Cardiac muscle cell (in vitro differentiated cells and primary cell): ENCODE data around the gene TOR1AIP1. TPM values are rescaled to one million over a fixed set of nuclear protein-coding genes. Genes with fewer than 3 reads are reported as not detected.

Experiments used
- DNase-seq, 2 donors: peaks; one replicate each; pipeline versions ENCODE4 v3.0.0 to v3.0.0-alpha.2; 2010 to 2017; ENCODE audit warnings: low read depth in 1 of 2, low spot score in 1 of 2
- H3K27ac ChIP-seq: fragments of 200-600 bp; sonication (generic); 2 replicates; pipeline ENCODE4 v1.5.1; 2016
- H3K27me3 ChIP-seq: fragments of 200-600 bp; sonication (generic); 2 replicates; pipeline ENCODE4 v1.6.0; 2016; ENCODE audit warnings: control low read depth
- H3K36me3 ChIP-seq: fragments of 200-600 bp; sonication (generic); 2 replicates; pipeline ENCODE4 v1.5.1; 2016; ENCODE audit warnings: control low read depth
- H3K4me1 ChIP-seq: fragments of 200-600 bp; sonication (generic); 2 replicates; pipeline ENCODE4 v1.8.1; 2017; ENCODE audit warnings: low read depth, mild to moderate bottlenecking, mixed run types
- H3K4me3 ChIP-seq: fragments of 200-600 bp; sonication (generic); 2 replicates; pipeline ENCODE4 v1.5.1; 2016; ENCODE audit warnings: mild to moderate bottlenecking
- H3K9me3 ChIP-seq: fragments of 200-600 bp; sonication (generic); 2 replicates; pipeline ENCODE4 v1.5.1; 2017; ENCODE audit warnings: low read depth, mild to moderate bottlenecking, control low read depth
- polyA plus RNA-seq: library from polyadenylated mRNA; unstranded; fragments of >200 nt; fragmentation: Nextera tagmentation; extraction: Ambion mirVana; gene quantifications from 2 replicates; pipeline ENCODE4 v1.2.1, GENCODE V29; 2016
- total RNA-seq: library from RNA; depleted of rRNA; stranded (reverse); fragments of >200 nt; gene quantifications from 2 replicates; pipeline ENCODE4 v1.2.3, GENCODE V29; 2016
- TF ChIP-seq, protein P1 (sequence below): IDR thresholded peaks from 2 replicates; pipeline ENCODE4 v1.5.1; 2012; ENCODE audit warnings: low read depth, mild to moderate bottlenecking, low read length

The TOR1AIP1 gene
- total and polyA plus RNA-seq, 2 experiments from 2014 or later: 18.2 to 19.6 TPM

DNA sequence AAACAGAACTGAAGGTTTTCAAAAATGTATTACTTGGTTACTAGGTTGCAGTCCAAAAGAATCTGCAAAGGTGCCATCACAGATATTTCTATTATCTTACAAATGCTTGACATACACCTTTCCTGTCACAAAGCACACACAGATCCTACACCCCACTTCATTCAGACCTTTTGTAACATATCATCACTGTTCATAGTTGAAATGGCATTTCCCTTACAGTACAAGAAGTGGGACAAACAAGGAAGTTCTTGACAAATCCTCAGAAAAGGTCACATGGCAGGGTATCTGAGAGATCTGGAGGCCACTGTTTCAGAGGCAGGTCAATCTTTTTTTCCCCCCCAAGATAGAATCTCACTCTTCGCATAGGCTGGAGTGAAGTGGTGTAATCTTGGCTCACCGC, 25.8 kb upstream of the TOR1AIP1 start:
- TF ChIP-seq, protein P1, sequence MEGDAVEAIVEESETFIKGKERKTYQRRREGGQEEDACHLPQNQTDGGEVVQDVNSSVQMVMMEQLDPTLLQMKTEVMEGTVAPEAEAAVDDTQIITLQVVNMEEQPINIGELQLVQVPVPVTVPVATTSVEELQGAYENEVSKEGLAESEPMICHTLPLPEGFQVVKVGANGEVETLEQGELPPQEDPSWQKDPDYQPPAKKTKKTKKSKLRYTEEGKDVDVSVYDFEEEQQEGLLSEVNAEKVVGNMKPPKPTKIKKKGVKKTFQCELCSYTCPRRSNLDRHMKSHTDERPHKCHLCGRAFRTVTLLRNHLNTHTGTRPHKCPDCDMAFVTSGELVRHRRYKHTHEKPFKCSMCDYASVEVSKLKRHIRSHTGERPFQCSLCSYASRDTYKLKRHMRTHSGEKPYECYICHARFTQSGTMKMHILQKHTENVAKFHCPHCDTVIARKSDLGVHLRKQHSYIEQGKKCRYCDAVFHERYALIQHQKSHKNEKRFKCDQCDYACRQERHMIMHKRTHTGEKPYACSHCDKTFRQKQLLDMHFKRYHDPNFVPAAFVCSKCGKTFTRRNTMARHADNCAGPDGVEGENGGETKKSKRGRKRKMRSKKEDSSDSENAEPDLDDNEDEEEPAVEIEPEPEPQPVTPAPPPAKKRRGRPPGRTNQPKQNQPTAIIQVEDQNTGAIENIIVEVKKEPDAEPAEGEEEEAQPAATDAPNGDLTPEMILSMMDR: no peak
- DNase-seq: no peak
- H3K27me3 ChIP-seq: no peaks in the 10 kb centered on the region
- no peaks in the 10 kb centered on the region for H3K9me3 ChIP-seq
- H3K36me3 ChIP-seq: peaks cover 18% of the 10 kb centered on the region
- no peak overlapping the region for H3K27ac ChIP-seq
- no peaks in the 10 kb centered on the region for H3K4me1 ChIP-seq
- no peak overlapping the region for H3K4me3 ChIP-seq

DNA sequence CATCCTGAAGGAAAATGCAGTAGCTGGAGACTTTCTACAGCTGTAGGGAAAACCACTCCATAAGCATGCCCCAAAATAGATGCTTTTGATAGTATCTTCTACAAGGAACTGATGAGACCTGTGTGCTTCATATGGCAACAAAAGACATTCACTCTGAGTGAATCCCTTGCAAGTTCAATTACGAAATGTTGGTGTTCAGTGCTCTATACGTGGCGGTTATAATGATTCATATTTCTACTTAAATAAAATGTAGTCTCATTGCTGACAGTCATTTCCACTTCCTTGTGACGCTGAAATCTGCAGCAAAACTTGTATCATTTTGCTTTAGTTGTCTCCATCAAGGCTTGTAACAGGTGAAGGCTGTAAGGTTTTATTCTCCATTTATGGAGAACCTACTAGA, 25.1 kb upstream of the TOR1AIP1 start:
- Histone ChIP-seq H3K27ac (no peak overlapping the region), H3K4me3 (no peak overlapping the region), H3K27me3 (no peaks in the 10 kb centered on the region), H3K36me3 (peaks cover 21% of the 10 kb centered on the region), H3K4me1 (no peaks in the 10 kb centered on the region), H3K9me3 (no peaks in the 10 kb centered on the region)
- DNase-seq: no peak
- TF ChIP-seq, protein P1: no peak

DNA sequence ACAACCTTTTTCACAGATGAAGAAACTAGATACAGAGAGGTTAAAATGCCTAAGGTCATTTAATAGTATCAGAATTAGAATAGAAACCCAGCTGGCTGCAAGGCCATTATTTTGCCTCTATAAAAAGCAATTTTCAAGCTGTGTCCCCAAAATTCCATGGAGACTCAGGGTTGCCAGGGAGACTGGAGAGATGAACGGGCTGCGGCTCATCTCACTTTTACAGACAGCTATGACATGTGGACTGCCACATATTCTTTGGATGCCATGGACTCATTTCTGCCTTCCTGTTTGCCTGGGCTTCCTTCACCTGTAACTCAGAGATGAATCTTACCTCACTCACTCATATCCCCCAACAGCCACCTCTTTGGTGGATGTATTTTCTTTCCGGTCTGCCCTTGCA, 21.4 kb upstream of the TOR1AIP1 start:
- H3K9me3 ChIP-seq: no peaks in the 10 kb centered on the region
- no peaks in the 10 kb centered on the region for H3K4me1 ChIP-seq
- DNase-seq: no peak
- H3K4me3 ChIP-seq: no peak overlapping the region
- peaks cover 36% of the 10 kb centered on the region for H3K36me3 ChIP-seq
- H3K27me3 ChIP-seq: no peaks in the 10 kb centered on the region
- H3K27ac ChIP-seq: no peak overlapping the region
- TF ChIP-seq, protein P1: no peak

DNA sequence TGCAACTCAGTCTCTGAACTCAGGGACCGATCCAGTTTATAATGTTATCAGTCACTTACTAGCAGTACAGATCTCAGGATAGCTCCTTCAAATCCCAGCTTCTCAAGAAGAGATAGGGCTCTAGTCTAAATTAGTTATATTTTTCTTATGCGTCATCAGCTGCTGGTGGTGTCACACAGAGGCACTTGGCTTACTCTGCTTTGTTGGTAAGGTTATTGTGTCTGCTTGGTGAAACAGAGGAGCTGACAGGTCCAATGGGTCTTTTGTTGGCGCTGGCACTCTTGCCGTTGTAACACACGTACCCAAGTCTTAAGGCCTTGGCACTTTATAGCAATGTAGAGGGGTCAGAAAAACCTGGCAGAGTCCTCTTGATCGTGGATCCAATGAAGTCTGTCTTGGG, 16.7 kb upstream of the TOR1AIP1 start:
- TF ChIP-seq, protein P1: no peak
- Histone ChIP-seq H3K4me3 (no peak overlapping the region), H3K36me3 (peaks cover 31% of the 10 kb centered on the region), H3K9me3 (no peaks in the 10 kb centered on the region), H3K4me1 (peaks cover 5% of the 10 kb centered on the region), H3K27ac (peak overlapping the region; percentile 36), H3K27me3 (no peaks in the 10 kb centered on the region)
- no peak for DNase-seq

DNA sequence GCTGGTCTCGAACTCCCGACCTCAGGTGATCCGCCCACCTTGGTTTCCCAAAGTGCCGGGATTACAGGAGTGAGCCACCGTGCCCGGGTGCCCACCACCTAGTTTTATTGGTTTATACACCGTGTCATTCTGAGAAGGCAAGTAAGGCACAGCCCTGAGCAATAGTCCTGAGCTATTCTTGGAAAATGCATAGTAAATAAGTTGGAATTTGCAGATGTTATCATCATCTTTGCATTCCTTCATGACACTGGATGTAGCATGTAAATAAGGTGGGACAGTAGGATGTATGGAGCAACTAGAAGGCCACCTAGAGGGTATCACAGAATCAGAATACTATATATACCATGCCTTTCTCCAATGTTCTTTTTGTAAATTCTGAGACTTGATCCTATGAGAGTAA, 15.5 kb upstream of the TOR1AIP1 start:
- Histone ChIP-seq H3K9me3 (no peaks in the 10 kb centered on the region), H3K36me3 (peaks cover 31% of the 10 kb centered on the region), H3K4me1 (peaks cover 17% of the 10 kb centered on the region), H3K27ac (no peak overlapping the region), H3K4me3 (no peak overlapping the region), H3K27me3 (no peaks in the 10 kb centered on the region)
- no peak for DNase-seq
- TF ChIP-seq, protein P1: no peak
